GM12878 (cell line): ENCODE measurements around the gene OSBPL10. TPM values are rescaled to one million over a fixed set of nuclear protein-coding genes. Genes with fewer than 3 reads are reported as not detected.

Source experiments
- ATAC-seq: fragments of 200-7000 bp; cut with Tn5 transposase; 3 replicates; pipeline ENCODE4 v1.9.1; 2020; ENCODE audit warnings: mild to moderate bottlenecking, moderate library complexity
- BruUV-seq: library from RNA; stranded (reverse); fragments of 400-500 nt; replicated peaks from 2 replicates; lab custom pipeline; 2021; lab: Mats Ljungman, UMichigan
- CTCF ChIA-PET: fragments of 300-600 bp; sonication (Branson Sonifier 250); formaldehyde crosslinking; extraction: SDS; loops from one replicate; lab custom pipeline; 2021; ENCODE audit warnings: inconsistent platforms; lab: Yijun Ruan, JAX
- POLR2A ChIA-PET: fragments of 350-600 bp; formaldehyde crosslinking; extraction: SDS; loops from one replicate; lab custom pipeline; 2021; ENCODE audit warnings: inconsistent platforms; lab: Charles Lee
- RAD21 ChIA-PET: fragments of 300-600 bp; sonication (Branson Sonifier 250); formaldehyde crosslinking; loops from one replicate; lab custom pipeline; 2023; ENCODE audit warnings: antibody characterized with exemption; ENCODE audit not compliant: unreplicated experiment; lab: Charles Lee
- SMC1A ChIA-PET: fragments of 300-600 bp; sonication (Branson Sonifier 250); formaldehyde crosslinking; loops from one replicate; lab custom pipeline; 2023; ENCODE audit not compliant: unreplicated experiment, uncharacterized antibody; lab: Charles Lee
- DNase-seq: peaks from one replicate; pipeline ENCODE4 v3.0.0-alpha.2; 2011; ENCODE audit warnings: low read depth, low spot score
- FAIRE-seq: peaks from 3 replicates; lab custom pipeline; 2011; peaks lifted over from hg19 to GRCh38; lab: Jason Lieb, UNC
- H2AFZ ChIP-seq: 2 replicates; pipeline ENCODE4 v1.6.0; 2011; ENCODE audit warnings: low read depth, low read length, control low read depth; ENCODE audit not compliant: control insufficient read depth
- H3K27ac ChIP-seq: 2 replicates; pipeline ENCODE4 v1.5.1; 2011; ENCODE audit warnings: control low read depth; ENCODE audit not compliant: control insufficient read depth, insufficient read depth
- H3K27me3 ChIP-seq, 2 experiments: replicated peaks in 1 of 2; 2 replicates each; pipeline versions ENCODE4 v1.6.0 to v1.6.1; 2011; ENCODE audit warnings: low read length in 1 of 2; ENCODE audit not compliant: control insufficient read depth in 2 of 2, insufficient read depth in 2 of 2
- H3K36me3 ChIP-seq, 2 experiments: 2 replicates each; pipeline ENCODE4 v1.5.1; 2011; ENCODE audit warnings: low read length in 1 of 2; ENCODE audit not compliant: control insufficient read depth in 2 of 2, insufficient read depth in 2 of 2
- H3K4me1 ChIP-seq: 2 replicates; pipeline ENCODE4 v1.6.1; 2011; ENCODE audit warnings: mild to moderate bottlenecking, low read length, moderate library complexity, mixed read lengths; ENCODE audit not compliant: control insufficient read depth, insufficient read depth
- H3K4me2 ChIP-seq: 2 replicates; pipeline ENCODE4 v1.6.0; 2011; ENCODE audit warnings: control low read depth; ENCODE audit not compliant: control insufficient read depth, insufficient read depth
- H3K4me3 ChIP-seq: fragments of 200-600 bp; sonication (generic); 2 replicates; pipeline ENCODE4 v1.5.1; 2016
- H3K79me2 ChIP-seq: 2 replicates; pipeline ENCODE4 v1.6.0; 2011; ENCODE audit warnings: low read length; ENCODE audit not compliant: control insufficient read depth, insufficient read depth
- H3K9ac ChIP-seq: 2 replicates; pipeline ENCODE4 v1.8.0; 2011; ENCODE audit warnings: low read length, control low read depth, mixed read lengths; ENCODE audit not compliant: control insufficient read depth, insufficient read depth
- H3K9me3 ChIP-seq: replicated peaks from 3 replicates; pipeline ENCODE4 v1.5.1; 2011; ENCODE audit warnings: mild to moderate bottlenecking, low read length; ENCODE audit not compliant: control insufficient read depth, insufficient read depth
- H4K20me1 ChIP-seq: 2 replicates; pipeline ENCODE4 v1.6.0; 2011; ENCODE audit not compliant: control insufficient read depth, insufficient read depth
- CBX5 ChIP-seq: sonication (generic); IDR thresholded peaks from 2 replicates; pipeline ENCODE4 v1.6.1; 2016; ENCODE audit warnings: low read depth, moderate library complexity, mild to moderate bottlenecking, inconsistent platforms
- CHD2 ChIP-seq: IDR thresholded peaks from 2 replicates; pipeline ENCODE4 v1.6.1; 2011; ENCODE audit warnings: low read depth, low read length, improper control_type of control experiment, borderline replicate concordance
- FOXK2 ChIP-seq: fragments of 450-650 bp; IDR thresholded peaks from 2 replicates; pipeline ENCODE4 v1.6.1; 2017; ENCODE audit warnings: mild to moderate bottlenecking, moderate library complexity
- NFYA ChIP-seq: IDR thresholded peaks from 2 replicates; pipeline ENCODE4 v1.6.1; 2011; ENCODE audit warnings: low read depth, mild to moderate bottlenecking, low read length, improper control_type of control experiment, borderline replicate concordance
- SMAD1 ChIP-seq: fragments of 450-650 bp; IDR thresholded peaks from 2 replicates; pipeline ENCODE4 v1.6.1; 2018; ENCODE audit warnings: mild to moderate bottlenecking, low read depth; ENCODE audit not compliant: partially characterized antibody
- YBX1 ChIP-seq: fragments of 450-650 bp; IDR thresholded peaks from 2 replicates; pipeline ENCODE4 v1.6.1; 2016; ENCODE audit warnings: antibody characterized with exemption
- WGBS: methylation state at CpG from one replicate; pipeline ENCODE4 v1.1.6; 2016; ENCODE audit warnings: low lambda C conversion rate; ENCODE audit not compliant: insufficient replicate concordance, insufficient coverage; ENCODE audit errors: missing lambda C conversion rate; 5-methylcytosine and 5-hydroxymethylcytosine counted together
- in situ Hi-C: fragments of 300-500 bp; cut with MboI; formaldehyde crosslinking; loops from 9 replicates; pipeline ENCODE4 v1.14.3; 2018; ENCODE audit warnings: mixed read lengths
- intact Hi-C: fragments of 100-400 bp; cut with micrococcal nuclease; formaldehyde crosslinking; loops from one replicate; pipeline ENCODE4 v1.14.2; 2022; ENCODE audit not compliant: unreplicated experiment
- polyA plus RNA-seq, 11 experiments: library from polyadenylated mRNA; depleted of rRNA in 4 of 11; unstranded in 6 of 11; stranded (reverse) in 5 of 11; fragments of >200 nt; fragmentation: Nextera tagmentation in 4 of 11; fragmentation: Illumina TruSeq in 1 of 11; extraction: Ambion mirVana in 4 of 11; extraction: Trizol in 1 of 11; gene quantifications; 1 replicate in 1 of 11; 2 replicates in 10 of 11; pipeline versions ENCODE4 v1.2.1 to v1.2.3, GENCODE V29; 2011 to 2016; ENCODE audit warnings: inconsistent platforms in 2 of 11, missing spikeins in 2 of 11, low read depth in 1 of 11
- total RNA-seq, 4 experiments: library from RNA; depleted of rRNA in 3 of 4; stranded (reverse); fragments of >200 nt in 3 of 4; fragmentation: Illumina TruSeq in 1 of 4; extraction: Trizol in 1 of 4; gene quantifications; 2 replicates each; pipeline versions ENCODE4 v1.2.1 to v1.2.3, GENCODE V29; 2013 to 2021
- TF ChIP-seq, protein P1 (sequence below): IDR thresholded peaks from 2 replicates; pipeline ENCODE4 v1.6.1; 2011; ENCODE audit warnings: borderline replicate concordance, low read depth, mild to moderate bottlenecking, moderate library complexity, low read length; ENCODE audit not compliant: insufficient read depth, poor library complexity, severe bottlenecking
- TF ChIP-seq, protein P2 (sequence below): IDR thresholded peaks from 2 replicates; pipeline ENCODE4 v1.6.1; 2012; ENCODE audit warnings: improper control_type of control experiment, low read depth, low read length; ENCODE audit not compliant: insufficient replicate concordance
- TF ChIP-seq, protein P3 (sequence below): fragments of 450-650 bp; IDR thresholded peaks from 2 replicates; pipeline ENCODE4 v1.6.1; 2017; ENCODE audit warnings: mild to moderate bottlenecking, moderate library complexity

The OSBPL10 gene
- total and polyA plus RNA-seq, 10 of the 15 experiments (the other 5 are each of a cell fraction or from before 2014, with no cell fraction given) = 0.03 to 0.25 (median 0.09) TPM; not detected in 5

DNA sequence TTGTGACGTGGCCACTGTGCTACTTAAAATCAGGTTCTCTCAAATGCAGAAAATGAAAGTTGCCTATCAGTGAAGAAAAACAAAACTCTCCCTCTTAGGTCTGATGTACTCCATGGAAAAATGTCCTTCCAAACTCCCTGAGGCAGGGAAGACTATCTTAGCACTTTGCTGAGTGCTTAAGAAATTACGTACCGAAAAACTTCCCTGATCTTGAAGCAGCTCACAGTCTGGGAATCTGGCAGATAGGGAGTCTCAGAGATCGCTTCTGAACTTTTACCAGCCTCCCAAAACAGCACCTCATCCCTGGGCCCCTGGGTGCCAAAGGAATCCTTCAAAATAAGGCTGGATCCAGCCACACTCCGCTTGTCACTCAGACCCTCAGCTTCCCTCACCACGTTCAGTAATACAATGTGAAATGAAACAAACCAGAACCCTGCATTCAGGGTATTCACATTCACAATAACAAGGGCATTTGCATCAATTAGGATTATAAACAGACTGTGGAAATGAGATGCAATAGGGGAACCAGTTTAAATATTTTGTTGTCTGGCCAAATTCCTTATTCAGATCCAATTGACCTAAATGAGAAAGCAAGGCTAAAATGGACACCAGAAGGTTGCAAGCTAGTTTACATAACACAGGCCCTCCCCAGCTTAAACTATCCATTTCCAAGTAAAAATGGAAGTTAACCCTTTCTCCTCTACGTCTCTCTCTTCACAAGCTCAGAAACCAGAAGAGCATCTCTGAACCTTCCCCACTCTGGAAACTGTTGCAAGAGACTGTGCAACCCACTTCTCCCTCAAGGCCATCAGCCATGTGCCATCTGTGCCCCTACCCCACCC, 20.9 kb downstream of the OSBPL10 start (continued):
- no peak for TF ChIP-seq NFYA
- TF ChIP-seq, protein P1, sequence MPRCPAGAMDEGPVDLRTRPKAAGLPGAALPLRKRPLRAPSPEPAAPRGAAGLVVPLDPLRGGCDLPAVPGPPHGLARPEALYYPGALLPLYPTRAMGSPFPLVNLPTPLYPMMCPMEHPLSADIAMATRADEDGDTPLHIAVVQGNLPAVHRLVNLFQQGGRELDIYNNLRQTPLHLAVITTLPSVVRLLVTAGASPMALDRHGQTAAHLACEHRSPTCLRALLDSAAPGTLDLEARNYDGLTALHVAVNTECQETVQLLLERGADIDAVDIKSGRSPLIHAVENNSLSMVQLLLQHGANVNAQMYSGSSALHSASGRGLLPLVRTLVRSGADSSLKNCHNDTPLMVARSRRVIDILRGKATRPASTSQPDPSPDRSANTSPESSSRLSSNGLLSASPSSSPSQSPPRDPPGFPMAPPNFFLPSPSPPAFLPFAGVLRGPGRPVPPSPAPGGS = no peak

DNA sequence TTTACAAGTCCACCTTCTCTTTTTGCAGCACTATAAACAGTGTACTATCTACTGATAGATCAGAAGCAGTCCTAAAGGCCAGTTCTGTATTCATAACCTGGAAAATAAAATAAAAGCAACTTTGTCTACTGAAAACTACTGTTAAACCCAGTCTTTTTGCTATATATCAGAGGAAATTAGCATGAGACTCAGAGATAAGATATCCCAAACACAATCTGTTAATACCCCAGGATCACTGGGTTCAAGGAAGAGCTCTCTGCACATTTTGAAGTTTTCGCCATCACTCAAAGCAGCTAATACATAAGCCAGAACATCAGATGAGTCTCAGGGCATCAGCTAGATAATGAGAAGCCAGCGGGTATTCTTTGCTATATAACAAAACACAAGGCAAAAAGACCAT, 21.8 kb downstream of the OSBPL10 start:
- Histone ChIP-seq H4K20me1 (no peaks in the 10 kb centered on the region), H3K4me1 (no peaks in the 10 kb centered on the region), H3K4me2 (no peak overlapping the region), H3K4me3 (no peak overlapping the region), H3K9me3 (peaks cover 5% of the 10 kb centered on the region; the same call in 2 of the 3 replicates), H3K9ac (no peak overlapping the region), H2AFZ (no peak overlapping the region), H3K27me3 (no peaks in the 10 kb centered on the region), H3K36me3 (no peaks in the 10 kb centered on the region), H3K27ac (no peak overlapping the region), H3K79me2 (no peaks in the 10 kb centered on the region)
- SMC1A ChIA-PET = no interaction called here
- FAIRE-seq = no peak
- ATAC-seq = no peak
- 32% methylated on average over 2 of the region's 2 CpGs for WGBS
- intact Hi-C loops = no loop called here
- CTCF ChIA-PET = no interaction called here
- no peak for DNase-seq
- RAD21 ChIA-PET = no interaction called here
- in situ Hi-C loops = no loop called here
- POLR2A ChIA-PET = no interaction called here
- no TSS peak for BruUV-seq
- TF ChIP-seq, protein P2, sequence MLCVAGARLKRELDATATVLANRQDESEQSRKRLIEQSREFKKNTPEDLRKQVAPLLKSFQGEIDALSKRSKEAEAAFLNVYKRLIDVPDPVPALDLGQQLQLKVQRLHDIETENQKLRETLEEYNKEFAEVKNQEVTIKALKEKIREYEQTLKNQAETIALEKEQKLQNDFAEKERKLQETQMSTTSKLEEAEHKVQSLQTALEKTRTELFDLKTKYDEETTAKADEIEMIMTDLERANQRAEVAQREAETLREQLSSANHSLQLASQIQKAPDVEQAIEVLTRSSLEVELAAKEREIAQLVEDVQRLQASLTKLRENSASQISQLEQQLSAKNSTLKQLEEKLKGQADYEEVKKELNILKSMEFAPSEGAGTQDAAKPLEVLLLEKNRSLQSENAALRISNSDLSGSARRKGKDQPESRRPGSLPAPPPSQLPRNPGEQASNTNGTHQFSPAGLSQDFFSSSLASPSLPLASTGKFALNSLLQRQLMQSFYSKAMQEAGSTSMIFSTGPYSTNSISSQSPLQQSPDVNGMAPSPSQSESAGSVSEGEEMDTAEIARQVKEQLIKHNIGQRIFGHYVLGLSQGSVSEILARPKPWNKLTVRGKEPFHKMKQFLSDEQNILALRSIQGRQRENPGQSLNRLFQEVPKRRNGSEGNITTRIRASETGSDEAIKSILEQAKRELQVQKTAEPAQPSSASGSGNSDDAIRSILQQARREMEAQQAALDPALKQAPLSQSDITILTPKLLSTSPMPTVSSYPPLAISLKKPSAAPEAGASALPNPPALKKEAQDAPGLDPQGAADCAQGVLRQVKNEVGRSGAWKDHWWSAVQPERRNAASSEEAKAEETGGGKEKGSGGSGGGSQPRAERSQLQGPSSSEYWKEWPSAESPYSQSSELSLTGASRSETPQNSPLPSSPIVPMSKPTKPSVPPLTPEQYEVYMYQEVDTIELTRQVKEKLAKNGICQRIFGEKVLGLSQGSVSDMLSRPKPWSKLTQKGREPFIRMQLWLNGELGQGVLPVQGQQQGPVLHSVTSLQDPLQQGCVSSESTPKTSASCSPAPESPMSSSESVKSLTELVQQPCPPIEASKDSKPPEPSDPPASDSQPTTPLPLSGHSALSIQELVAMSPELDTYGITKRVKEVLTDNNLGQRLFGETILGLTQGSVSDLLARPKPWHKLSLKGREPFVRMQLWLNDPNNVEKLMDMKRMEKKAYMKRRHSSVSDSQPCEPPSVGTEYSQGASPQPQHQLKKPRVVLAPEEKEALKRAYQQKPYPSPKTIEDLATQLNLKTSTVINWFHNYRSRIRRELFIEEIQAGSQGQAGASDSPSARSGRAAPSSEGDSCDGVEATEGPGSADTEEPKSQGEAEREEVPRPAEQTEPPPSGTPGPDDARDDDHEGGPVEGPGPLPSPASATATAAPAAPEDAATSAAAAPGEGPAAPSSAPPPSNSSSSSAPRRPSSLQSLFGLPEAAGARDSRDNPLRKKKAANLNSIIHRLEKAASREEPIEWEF = no peak
- TF ChIP-seq FOXK2 (no peak), CBX5 (no peak), SMAD1 (no peak), CHD2 (no peak), YBX1 (no peak)
- TF ChIP-seq, protein P3, sequence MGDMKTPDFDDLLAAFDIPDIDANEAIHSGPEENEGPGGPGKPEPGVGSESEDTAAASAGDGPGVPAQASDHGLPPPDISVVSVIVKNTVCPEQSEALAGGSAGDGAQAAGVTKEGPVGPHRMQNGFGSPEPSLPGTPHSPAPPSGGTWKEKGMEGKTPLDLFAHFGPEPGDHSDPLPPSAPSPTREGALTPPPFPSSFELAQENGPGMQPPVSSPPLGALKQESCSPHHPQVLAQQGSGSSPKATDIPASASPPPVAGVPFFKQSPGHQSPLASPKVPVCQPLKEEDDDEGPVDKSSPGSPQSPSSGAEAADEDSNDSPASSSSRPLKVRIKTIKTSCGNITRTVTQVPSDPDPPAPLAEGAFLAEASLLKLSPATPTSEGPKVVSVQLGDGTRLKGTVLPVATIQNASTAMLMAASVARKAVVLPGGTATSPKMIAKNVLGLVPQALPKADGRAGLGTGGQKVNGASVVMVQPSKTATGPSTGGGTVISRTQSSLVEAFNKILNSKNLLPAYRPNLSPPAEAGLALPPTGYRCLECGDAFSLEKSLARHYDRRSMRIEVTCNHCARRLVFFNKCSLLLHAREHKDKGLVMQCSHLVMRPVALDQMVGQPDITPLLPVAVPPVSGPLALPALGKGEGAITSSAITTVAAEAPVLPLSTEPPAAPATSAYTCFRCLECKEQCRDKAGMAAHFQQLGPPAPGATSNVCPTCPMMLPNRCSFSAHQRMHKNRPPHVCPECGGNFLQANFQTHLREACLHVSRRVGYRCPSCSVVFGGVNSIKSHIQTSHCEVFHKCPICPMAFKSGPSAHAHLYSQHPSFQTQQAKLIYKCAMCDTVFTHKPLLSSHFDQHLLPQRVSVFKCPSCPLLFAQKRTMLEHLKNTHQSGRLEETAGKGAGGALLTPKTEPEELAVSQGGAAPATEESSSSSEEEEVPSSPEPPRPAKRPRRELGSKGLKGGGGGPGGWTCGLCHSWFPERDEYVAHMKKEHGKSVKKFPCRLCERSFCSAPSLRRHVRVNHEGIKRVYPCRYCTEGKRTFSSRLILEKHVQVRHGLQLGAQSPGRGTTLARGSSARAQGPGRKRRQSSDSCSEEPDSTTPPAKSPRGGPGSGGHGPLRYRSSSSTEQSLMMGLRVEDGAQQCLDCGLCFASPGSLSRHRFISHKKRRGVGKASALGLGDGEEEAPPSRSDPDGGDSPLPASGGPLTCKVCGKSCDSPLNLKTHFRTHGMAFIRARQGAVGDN = no peak
